Stimulated activated naive CD4-positive, alpha-beta T cell treated with Interleukin-2 at 50 U/mL for 16 hours (primary cell): Measurements from ENCODE around the gene NFX1.
"Not testable (repeated sequence)": the region's sequence is repeated elsewhere in the genome, so short reads cannot be mapped to it uniquely, and the experiment has no call there.

Source experiments
- DNase-seq: peaks from one replicate; lab custom pipeline; 2025; lab: John Stamatoyannopoulos, UW

NFX1 gene

DNA sequence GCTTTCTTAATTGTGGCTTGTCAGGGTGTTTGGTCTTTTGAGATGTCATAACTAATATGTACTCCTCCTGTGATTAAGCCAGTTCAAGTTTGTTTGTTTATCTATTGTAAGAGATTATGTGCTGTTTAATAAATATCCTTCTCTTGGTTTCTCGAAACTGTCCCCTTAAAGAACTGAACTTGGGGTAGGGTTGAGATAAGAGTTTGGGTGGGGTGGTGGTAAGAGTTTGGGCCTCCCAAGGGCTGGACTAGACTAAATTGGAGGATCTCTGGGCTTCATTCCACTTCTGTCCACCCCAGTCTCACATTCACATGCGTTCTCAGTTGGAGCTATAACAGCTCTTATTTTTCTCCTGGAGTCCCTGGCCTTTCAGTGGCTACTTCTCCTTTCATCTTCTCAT, 73.8 kb downstream of the NFX1 start:
- DNase-seq: no peak

DNA sequence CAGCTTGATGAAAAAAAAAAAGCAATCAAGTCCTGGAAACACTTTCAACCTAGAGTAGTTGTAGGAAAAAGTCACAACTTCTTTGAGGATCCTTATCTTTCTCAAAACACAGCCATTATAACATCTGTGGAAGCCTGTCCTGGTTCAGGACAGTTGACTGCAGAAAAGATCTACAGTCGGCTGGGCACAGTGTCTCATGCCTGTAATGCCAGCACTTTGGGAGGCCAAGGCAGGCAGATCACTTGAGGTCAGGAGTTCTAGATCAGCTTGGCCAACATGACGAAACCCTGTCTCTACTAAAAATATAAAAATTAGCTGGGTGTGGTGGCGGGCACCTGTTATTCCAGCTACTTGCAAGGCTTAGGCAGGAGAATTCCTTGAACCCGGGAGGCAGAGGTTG, 74.5 kb downstream of the NFX1 start:
- not testable (repeated sequence) for DNase-seq

DNA sequence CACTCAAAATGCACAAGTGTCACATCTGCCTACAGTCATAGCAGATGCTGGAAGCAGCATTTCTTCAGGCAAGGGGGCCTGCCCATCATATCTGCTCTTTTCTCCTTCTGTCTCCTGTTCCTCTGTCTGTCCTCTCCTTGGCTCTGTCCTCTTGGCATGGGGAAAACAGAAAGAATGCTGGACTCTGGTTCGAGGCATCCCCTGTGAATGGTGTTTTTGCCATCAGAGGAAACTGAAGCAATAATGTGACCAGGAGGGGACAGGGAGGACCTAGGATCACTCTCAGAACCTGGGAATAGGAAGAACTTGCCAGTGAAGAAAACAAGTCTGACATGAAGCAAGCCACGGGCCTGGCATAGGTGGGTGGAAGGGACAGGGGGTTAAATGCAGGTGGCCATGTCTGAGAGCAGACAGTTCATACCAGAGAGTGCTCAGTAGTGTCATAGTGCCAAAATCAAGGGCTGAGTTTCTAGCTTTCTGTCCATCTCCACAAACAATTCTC, 76.7 kb downstream of the NFX1 start:
- no peak for DNase-seq

DNA sequence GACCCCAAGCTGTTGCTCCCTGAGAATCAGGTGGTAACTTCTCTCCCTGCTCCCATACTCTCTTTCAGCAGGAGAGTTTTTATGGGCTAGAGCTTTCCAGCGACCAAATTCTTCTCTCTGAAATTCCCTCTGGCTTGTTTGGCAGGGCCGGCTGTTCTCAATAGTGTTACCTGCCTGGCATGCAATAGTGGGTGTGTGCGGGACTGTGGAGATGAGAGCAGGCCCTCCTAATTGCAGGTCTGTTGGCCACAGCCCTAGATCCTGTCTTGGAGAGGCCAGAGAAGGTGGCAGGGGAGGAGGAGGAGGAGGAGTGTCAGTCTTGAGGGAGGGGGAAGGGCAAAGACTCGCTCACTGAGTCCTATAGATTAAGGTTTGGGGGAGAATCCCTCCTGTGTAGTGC, 82.6 kb downstream of the NFX1 start:
- no peak for DNase-seq

DNA sequence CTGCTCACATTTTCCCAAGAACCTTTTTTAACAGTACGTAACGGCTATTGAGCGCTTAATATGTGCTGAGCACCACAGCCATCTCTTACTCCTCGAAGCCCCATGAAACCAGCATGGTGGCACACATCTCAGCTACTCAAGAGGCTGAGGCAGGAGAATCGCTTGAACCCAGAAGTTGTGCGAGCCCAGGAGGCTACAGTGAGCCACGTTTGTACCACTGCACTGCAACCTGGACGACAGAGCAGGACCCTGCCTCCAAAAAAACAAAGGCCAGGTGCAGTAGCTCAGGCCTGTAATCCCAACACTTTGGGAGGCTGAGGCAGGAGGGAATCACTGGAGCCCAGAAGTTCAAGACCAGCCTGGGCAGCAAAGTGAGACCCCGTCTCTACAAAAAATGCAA, 83.9 kb downstream of the NFX1 start:
- DNase-seq: no peak

DNA sequence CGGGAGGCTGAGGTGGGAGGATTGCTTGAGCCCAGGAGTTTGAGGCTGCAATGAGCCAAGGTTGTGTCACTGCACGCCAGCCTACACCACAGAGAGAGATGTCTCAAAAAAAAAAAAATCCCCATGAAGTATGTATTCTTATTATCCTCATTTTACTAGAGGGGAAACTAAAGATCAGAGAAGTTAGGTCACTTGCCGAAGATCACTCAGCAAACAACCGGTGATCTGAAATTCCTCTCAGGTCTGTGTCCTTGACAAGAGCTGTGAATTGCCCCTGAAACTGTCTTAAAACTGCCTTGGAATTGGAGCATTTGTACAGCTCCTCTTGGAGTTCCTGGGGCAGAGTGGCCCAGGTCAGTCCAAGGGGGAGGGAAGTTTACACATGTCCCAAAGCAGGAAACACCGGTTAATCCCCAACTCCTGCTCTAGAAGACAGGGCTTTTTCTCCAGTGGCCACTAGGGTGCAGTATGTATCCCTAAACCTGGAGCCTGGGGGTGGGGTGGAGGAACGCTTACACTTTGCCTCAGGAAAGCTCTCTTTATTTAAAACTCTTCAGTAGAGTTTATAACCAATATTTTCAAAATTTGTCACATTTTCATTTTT, 84.4 kb downstream of the NFX1 start:
- peak; percentile 56 for DNase-seq

DNA sequence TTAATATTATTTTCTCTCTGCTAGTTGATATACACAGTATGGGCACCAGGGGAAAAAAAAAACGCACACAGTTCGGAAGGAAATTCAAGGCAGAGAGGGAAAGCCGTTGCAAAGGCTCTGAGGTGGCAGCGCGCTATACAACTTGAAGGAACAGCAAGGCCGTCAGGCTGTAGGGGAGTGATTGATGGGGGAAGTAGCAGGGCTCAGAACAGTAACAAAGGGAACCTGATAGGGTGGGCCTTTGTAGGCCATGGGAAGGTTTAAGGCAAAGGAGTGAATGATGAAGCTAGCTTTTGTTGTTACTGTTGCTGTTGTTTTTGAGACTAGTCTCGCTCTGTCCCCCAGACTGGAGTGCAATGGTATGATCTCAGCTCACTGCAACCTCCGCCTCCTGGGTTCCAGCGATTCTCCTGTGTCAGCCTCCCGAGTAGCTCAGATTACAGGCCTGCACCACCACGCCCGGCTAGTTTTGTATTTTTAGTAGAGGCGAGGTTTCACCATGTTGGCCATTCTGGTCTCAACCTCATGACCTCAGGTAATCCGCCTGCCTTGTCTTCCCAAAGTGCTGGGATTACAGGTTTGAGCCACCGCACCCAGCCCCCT, 85.0 kb downstream of the NFX1 start:
- no peak for DNase-seq

DNA sequence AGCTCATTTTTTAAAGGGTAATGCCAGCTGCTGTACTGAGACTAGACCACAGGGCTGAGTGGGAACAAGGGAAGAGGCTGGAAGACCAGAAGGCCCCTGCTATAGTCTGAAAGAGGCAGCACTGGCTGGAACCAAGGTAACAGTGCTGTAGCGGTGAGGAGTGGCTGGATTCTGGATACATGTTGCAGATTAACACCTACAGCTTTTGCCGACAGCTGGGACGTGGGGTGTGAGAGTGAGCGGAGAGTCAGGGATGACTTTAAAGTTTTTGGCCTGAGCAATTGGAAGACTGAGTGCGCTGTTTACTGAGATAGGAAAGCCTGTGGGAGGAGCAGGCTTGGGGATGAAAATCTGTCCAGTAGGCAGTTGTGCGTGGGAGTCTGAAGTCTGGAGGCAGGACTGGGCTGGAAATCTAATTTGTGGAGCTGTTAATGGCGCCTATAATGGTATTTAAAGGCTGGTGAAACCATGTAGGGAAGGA, 85.6 kb downstream of the NFX1 start:
- DNase-seq: no peak

DNA sequence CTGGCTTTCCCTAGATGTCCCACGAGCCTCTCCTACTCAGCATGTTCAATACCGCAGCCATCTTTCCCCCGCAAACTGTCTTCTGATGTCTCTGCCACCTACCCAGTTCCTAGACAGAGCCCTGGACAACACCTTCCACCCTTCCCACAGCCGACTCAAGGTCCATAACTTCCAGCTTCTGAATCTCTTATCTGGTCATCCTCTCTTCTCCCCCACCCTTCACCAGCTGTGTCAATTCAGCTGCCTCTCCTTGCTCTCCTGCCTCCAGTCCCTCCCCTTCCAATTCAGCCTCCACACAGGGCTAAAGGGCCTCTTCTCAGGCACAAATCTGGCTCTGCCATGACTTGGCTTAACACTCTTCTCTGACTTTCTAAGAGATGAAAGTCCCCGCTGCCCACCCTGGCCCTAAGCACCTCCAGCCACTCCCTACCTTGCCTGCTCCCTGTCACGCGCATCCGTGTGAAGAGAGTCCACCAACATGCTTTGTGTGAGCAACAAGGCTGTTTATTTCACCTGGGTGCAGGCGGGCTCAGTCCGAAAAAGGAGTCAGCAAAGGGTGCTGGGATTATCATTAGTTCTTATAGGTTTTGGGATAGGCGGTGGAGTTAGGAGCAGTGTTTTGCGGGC, 86.9 kb downstream of the NFX1 start:
- no peak for DNase-seq

DNA sequence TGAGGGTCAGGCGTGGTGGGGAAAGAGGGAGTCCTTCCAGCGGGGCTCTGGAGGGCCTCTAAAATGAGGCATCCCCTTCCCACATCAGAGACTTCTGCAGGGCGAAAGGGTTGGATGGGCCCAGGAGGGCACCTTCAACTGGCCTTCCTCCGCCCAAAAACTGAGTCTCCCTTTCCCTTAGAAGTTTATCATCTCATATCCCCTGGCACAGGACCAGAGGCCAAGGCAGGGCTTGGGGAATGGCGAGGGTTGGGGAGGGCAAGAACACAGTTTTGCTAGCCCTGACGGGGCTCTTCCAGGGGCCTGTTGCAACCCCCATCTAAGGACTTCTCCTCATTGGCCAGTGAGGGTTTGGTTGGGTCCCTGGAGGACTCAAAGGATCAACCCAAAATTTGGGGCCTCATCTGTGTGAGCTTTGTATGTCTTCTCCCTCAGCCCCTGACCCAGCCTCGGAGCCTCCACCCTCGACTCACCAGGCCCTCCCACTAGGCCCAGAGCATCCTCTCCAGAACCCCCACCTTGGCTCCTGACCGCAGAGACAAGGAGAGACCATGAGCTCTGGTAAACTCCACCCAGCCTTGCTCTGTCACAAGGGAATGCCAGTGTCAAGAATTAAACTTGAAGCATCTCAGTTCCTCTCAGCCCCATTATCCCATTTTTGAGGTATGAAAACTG, 87.9 kb downstream of the NFX1 start:
- no peak for DNase-seq

DNA sequence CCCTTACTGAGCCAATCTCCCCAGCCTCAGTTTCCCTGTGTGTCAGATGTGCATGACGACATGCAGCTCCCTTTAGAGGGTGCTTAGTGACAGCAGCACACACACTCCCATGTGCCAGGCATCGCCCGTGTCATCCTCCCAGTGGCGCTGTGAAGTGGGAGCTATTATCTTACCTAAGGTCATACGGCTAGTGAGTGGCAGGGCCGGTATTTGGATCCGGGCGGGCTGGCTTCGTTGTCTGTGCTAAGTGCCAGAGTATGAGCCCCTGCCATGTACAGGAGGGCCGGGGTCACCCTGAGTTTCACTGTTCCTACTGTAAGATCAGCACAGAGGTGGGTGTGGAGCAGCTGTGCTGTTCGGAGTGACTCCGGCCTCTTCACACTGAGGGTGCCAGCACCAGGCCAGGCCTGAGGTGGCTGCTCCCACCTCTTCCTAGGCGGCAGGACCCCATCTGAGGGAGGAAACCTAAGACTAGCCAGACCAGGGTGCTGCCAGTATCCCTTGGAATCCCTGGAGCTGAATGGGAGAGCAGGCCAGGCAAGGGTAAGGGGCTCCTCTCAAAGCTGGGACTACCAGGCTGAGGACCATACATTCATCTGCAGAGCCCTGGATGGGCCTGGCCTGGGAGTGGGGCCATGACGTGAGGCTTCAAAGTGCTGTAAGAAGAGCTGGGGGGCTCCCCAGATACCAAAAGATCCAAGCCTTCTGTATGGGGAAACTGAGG, 89.5 kb downstream of the NFX1 start:
- DNase-seq: no peak

DNA sequence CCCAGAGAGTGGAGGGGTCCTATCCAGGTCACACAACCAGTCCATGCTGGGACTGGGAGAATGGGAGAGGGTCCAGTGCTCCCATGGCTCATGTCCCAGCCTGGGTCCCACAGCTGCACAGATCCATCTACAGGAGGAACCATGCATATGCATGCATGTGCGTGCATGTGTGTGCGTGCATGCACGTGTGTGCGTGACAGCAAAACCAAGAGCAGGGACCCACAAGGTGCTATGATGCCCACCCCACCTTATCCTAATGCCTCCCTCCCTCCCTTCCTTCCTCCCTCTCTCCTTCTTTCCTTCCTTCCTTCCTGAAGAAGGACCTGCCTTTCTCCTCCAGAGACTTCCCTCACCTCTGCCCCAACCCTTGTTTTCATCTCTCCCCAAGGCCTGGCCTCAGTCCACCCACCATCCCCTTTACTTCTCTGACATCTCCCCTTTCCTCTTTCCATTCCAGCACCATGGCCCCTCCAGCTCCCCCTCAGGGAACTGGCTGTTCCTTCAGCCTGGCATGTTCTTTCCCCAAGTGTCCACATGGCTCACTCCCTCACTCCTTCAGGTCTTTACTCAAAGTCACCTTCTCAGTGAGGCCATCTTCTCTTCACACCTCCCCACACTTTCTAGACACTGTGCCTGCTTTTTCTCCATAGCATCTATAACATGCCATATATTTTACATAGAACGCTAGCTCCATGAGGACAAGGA, 90.2 kb downstream of the NFX1 start:
- DNase-seq: no peak

DNA sequence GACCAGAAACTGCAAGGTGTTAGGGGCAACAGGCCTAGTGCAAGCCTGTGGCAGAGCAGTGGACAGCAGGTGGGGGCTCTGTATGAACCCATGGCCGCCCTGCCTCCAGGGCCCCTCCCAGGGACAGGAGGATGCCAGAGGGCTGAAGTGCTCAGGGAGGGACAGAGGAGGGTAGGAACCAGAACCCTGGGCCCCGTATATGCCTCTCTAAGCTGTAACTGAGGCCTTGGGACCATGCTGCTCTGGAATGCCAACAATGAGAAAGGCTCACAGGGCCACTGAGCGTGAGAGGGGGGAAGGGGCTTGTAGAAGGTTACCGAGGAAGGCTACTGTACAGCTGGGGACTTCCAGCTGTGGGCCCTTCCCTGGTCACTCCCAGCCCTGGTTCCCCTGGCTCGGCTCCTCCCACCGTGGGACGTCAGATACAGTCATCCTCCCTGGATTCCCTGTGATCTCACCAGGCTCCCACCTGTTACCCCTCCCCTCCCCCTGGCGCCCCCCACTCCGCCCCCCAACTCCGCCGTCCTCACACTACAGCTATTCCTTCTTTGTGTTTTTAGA, 91.0 kb downstream of the NFX1 start:
- DNase-seq: no peak

DNA sequence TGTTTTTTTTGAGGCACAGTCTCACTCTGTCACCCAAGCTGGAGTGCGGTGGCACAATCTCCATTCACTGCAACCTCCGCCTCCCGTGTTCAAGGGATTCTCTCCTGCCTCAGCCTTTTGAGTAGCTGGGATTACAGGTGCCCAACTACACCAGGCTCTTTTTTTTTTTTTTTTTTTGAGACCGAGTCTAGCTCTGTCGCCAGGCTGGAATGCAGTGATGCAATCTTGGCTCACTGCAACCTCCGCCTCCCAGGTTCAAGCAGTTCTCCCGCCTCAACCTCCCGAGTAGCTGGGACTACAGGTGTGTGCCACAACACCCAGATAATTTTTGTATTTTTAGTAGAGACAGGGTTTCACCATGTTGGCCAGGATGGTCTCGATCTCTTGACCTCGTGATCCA, 92.1 kb downstream of the NFX1 start:
- not testable (repeated sequence) for DNase-seq

DNA sequence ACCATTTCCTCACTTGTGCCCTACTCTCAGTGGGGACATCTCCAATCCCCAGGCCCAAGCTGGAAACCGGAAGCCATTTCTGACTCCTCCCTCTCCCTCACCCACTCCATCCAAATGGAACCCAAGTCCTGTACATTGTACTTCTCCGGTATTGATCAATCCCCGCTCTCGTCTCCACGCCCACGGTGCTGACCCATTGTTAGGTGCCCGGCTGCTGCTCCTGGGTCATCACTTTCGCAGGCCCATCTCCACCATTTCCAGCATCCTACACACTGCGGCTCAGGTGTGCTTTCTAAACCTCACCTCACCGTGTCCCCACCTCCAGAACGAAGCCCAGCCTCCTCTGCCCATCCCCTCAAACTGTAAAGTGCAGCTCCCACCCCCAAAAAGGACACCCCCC, 93.1 kb downstream of the NFX1 start:
- not testable (repeated sequence) for DNase-seq

DNA sequence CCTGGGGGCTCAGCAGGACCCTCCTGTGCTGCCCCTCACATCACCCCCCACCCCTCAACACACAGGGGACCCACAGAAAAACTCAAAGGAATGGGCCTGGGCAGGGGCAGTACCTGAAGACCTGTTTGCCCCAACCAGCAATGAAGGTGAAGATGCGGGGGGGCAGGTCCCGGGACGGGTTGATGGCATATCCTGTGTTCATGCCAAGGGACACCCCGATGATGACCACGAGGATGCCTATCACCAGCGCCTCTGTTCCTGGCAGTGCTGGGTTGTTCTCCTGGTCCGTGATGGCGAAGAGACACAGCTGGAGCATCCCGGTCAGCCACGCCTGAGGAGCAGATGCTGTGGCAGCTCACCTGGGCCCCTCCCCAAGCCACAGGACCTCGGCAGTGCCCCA, 95.2 kb downstream of the NFX1 start:
- DNase-seq: not testable (repeated sequence)

DNA sequence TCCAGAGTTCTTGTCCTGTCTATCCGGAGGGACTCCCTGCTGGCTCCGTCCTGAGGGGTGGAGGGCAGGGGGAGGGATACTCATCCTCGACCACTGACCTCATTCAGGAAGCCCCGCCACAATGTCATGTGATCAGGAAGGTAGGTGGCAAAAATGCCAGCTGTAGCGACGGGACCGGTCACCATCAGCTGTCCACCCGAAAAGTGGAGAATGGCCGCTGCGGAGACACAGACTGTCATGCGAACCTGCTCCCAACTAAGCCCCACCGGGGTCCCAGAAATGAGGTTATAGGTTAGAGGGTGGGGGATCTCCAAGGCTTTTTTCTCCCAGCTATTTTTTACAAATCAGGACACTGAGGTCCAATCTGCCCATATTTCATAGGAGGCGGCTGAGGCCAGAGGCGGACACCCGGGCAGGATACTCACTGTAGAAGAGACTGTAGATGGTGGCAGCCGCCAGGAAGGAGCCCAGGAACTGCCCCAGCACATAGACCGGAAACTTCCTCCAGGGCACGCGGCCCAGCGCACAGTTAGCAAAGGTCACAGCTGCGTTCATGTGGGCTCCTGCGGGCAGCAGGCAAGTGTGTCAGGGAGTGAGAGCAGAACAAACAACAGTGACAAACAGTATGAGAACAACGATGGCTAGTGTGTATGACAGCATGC, 95.8 kb downstream of the NFX1 start:
- DNase-seq: not testable (repeated sequence)

DNA sequence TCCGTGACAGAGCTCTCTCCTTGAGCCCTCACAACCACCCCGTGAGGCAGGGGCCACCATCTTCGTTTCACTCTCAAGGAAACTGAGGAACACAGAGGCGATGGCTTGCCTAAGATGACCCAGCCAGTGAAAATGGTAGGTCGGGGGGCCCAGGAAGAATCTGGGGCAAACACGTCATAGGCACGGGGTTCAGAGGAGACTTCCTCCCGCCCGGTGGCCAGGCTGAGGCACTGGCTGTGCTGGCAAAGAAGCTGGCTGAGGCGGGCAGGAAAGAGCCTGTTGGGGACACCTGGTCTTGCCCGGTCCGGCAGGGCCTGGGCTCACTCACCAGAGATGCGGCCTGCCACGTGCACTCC, 96.3 kb downstream of the NFX1 start:
- DNase-seq: not testable (repeated sequence)

DNA sequence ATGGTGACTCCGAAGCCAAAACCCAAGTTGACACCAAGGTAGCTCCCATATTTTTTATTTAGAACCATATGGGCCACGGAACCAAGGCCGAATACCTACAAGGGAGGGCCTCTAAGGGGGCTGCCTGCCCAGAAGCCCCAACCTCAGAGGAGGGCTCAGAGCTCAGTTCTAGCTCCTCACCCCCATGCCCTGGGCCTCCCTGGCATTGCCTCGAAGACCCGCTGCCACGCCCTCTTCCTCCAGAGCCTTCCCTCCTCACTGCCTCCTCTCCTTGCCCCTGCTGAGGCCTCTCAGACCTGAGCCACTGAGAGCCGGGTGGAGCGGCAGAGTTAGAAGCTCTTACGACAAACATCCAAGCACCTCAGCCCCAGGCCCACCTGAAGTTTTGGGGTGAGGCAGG, 96.7 kb downstream of the NFX1 start:
- DNase-seq: not testable (repeated sequence)

DNA sequence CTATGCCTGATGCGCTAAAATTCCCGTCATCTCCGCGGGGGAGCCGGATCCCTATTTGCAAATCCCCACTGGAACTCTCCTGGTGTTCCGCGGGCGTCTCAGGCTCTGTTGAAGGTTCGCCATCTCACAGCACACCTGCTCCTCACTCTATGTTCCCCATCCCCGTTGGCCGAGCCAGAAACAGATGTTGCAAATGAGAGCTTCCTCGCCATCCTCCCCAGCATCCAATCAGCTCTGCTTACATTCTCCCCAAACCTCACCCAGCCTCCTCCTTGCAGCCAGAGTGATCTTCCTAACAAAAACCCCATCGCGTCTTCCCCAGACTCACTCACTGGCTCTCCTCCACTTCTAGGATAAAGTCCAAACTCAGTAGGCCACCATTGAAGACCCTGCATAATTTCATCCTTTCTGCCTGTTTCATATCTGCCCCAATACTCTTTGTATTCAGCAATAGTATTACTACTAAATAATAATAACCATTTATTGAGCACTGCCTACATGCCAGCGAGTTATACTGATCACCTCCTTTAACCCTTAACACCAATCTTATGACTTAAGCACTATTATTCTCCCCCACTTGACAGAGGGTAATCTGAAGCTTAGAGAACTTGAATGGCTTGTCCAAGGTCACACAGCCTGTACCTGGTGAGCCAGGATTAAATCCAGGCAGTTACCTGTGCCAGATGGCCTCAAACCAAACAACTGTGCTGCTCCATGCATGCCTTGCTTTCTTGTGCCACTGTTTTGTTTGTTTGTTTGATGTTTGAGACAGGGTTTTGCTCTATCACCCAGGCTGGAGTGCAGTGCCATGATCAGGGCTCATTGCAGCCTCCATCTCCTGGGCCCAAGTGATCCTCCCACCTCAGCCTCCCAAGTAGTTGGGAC, 98.0 kb downstream of the NFX1 start:
- no peak for DNase-seq
